Panc1 (cell line): ENCODE data around the gene AIF1. TPM values are rescaled to one million over a fixed set of nuclear protein-coding genes. Genes with fewer than 3 reads are reported as not detected.
"Not testable (repeated sequence)": the region's sequence is repeated elsewhere in the genome, so short reads cannot be mapped to it uniquely, and the experiment has no call there.

Experiments used
- ATAC-seq: fragments of 200-7000 bp; cut with Tn5 transposase; 2 replicates; pipeline ENCODE4 v1.9.1; 2020; ENCODE audit warnings: mild to moderate bottlenecking, moderate library complexity
- BruUV-seq: library from RNA; stranded (reverse); fragments of 400-500 nt; replicated peaks from 2 replicates; lab custom pipeline; 2021; lab: Mats Ljungman, UMichigan
- CTCF ChIA-PET: fragments of 300-600 bp; sonication (Branson Sonifier 250); formaldehyde crosslinking; loops from one replicate; lab custom pipeline; 2022; ENCODE audit warnings: antibody characterized with exemption; lab: Charles Lee
- POLR2A ChIA-PET: fragments of 300-600 bp; sonication (Branson Sonifier 250); formaldehyde crosslinking; loops from one replicate; lab custom pipeline; 2022; ENCODE audit warnings: antibody characterized with exemption; lab: Charles Lee
- DNase-seq: peaks from one replicate; pipeline ENCODE4 v3.0.0-alpha.2; 2010; ENCODE audit warnings: low read depth, low spot score
- H3K27ac ChIP-seq: 2 replicates; pipeline ENCODE4 v1.5.1; 2011; ENCODE audit warnings: mild to moderate bottlenecking, low read length, inconsistent platforms
- H3K27me3 ChIP-seq: fragments of 200-500 bp; sonication (Bioruptor generic); 2 replicates; pipeline ENCODE4 v1.6.0; 2014; ENCODE audit warnings: low read length, inconsistent platforms; ENCODE audit not compliant: control insufficient read depth, insufficient read depth
- H3K36me3 ChIP-seq: fragments of 200-500 bp; sonication (Bioruptor generic); 2 replicates; pipeline ENCODE4 v1.5.1; 2014; ENCODE audit warnings: inconsistent platforms, mild to moderate bottlenecking, low read length, moderate library complexity; ENCODE audit not compliant: control insufficient read depth, insufficient read depth
- H3K4me1 ChIP-seq: 2 replicates; pipeline ENCODE4 v1.5.1; 2011; ENCODE audit warnings: inconsistent platforms, mild to moderate bottlenecking, low read length, moderate library complexity; ENCODE audit not compliant: control insufficient read depth, insufficient read depth
- H3K4me3 ChIP-seq, 2 experiments: 2 replicates each; pipeline ENCODE4 v1.5.1; 2011 to 2012; ENCODE audit warnings: low read depth in 2 of 2, low read length in 2 of 2, mild to moderate bottlenecking in 2 of 2, inconsistent platforms in 1 of 2, moderate library complexity in 1 of 2
- H3K9me3 ChIP-seq: fragments of 200-500 bp; sonication (Bioruptor generic); 2 replicates; pipeline ENCODE4 v1.5.1; 2014; ENCODE audit warnings: low read depth, mild to moderate bottlenecking, inconsistent platforms, low read length, moderate library complexity; ENCODE audit not compliant: control insufficient read depth, insufficient read depth
- CTCF ChIP-seq: fragments of 450-650 bp; IDR thresholded peaks from 2 replicates; pipeline ENCODE4 v1.5.1; 2017; ENCODE audit warnings: mild to moderate bottlenecking
- POLR2AphosphoS5 ChIP-seq: IDR thresholded peaks from 2 replicates; pipeline ENCODE4 v1.6.1; 2012; ENCODE audit warnings: mild to moderate bottlenecking, low read depth, low read length, moderate library complexity
- SIN3A ChIP-seq: IDR thresholded peaks from 2 replicates; pipeline ENCODE4 v1.6.1; 2012; ENCODE audit warnings: low read depth, mild to moderate bottlenecking, low read length, moderate library complexity, borderline replicate concordance; ENCODE audit not compliant: insufficient read depth
- TCF7L2 ChIP-seq: IDR thresholded peaks from 2 replicates; pipeline ENCODE4 v1.6.1; 2011; ENCODE audit warnings: mild to moderate bottlenecking, low read depth, low read length, inconsistent platforms
- in situ Hi-C: cut with HindIII; loops from 2 replicates; pipeline ENCODE4 v1.10.0; 2016; ENCODE audit warnings: low sequenced_read_pairs, low pct_unique_long_range_greater_than_20kb
- intact Hi-C: fragments of 100-400 bp; cut with micrococcal nuclease; formaldehyde crosslinking; loops from one replicate; pipeline ENCODE4 v1.10.0; 2022; ENCODE audit not compliant: unreplicated experiment
- total RNA-seq: library from RNA; stranded (reverse); gene quantifications from one replicate; pipeline ENCODE4 v1.2.1, GENCODE V29; 2021; ENCODE audit not compliant: unreplicated experiment
- TF ChIP-seq, protein P1 (sequence below), 2 experiments: IDR thresholded peaks; 2 replicates each; pipeline ENCODE4 v1.6.1; 2011 to 2012; ENCODE audit warnings: low read depth in 2 of 2, control low read depth in 1 of 2, low read length in 1 of 2, mild to moderate bottlenecking in 1 of 2, moderate library complexity in 1 of 2; ENCODE audit not compliant: insufficient read depth in 1 of 2

The AIF1 gene
- total RNA-seq, 1 experiment from 2014 or later, result 0.44 TPM

- no peaks in the 10 kb centered on the region for H3K36me3 ChIP-seq
- TF ChIP-seq SIN3A, result no peak
- TF ChIP-seq, protein P1, sequence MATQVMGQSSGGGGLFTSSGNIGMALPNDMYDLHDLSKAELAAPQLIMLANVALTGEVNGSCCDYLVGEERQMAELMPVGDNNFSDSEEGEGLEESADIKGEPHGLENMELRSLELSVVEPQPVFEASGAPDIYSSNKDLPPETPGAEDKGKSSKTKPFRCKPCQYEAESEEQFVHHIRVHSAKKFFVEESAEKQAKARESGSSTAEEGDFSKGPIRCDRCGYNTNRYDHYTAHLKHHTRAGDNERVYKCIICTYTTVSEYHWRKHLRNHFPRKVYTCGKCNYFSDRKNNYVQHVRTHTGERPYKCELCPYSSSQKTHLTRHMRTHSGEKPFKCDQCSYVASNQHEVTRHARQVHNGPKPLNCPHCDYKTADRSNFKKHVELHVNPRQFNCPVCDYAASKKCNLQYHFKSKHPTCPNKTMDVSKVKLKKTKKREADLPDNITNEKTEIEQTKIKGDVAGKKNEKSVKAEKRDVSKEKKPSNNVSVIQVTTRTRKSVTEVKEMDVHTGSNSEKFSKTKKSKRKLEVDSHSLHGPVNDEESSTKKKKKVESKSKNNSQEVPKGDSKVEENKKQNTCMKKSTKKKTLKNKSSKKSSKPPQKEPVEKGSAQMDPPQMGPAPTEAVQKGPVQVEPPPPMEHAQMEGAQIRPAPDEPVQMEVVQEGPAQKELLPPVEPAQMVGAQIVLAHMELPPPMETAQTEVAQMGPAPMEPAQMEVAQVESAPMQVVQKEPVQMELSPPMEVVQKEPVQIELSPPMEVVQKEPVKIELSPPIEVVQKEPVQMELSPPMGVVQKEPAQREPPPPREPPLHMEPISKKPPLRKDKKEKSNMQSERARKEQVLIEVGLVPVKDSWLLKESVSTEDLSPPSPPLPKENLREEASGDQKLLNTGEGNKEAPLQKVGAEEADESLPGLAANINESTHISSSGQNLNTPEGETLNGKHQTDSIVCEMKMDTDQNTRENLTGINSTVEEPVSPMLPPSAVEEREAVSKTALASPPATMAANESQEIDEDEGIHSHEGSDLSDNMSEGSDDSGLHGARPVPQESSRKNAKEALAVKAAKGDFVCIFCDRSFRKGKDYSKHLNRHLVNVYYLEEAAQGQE (IDR thresholded peaks at IDR 0.05; ENCODE audit: insufficient read depth in 1 of 2, low read depth in 2 of 2, low read length in 1 of 2), result no peak
- TF ChIP-seq POLR2AphosphoS5, result no peak
- TF ChIP-seq TCF7L2, result no peak
- no peak for TF ChIP-seq CTCF
- in situ Hi-C loops (no loop called here), intact Hi-C loops (no loop called here)
- H3K4me1 ChIP-seq, result no peaks in the 10 kb centered on the region
- H3K4me3 ChIP-seq, result no peak overlapping the region
- no peak overlapping the region for H3K27ac ChIP-seq
- POLR2A ChIA-PET, result no interaction called here
- no peak for DNase-seq
- CTCF ChIA-PET, result no interaction called here
- ATAC-seq, result 0 out of 2 replicates have a peak, but pooled peaks have one; percentile 24
- no peaks in the 10 kb centered on the region for H3K9me3 ChIP-seq
- H3K27me3 ChIP-seq, result no peaks in the 10 kb centered on the region
- no TSS peak for BruUV-seq
Measured at GRCh38 chr6:31588871-31589650, 26.0 kb upstream of the AIF1 start.

DNA sequence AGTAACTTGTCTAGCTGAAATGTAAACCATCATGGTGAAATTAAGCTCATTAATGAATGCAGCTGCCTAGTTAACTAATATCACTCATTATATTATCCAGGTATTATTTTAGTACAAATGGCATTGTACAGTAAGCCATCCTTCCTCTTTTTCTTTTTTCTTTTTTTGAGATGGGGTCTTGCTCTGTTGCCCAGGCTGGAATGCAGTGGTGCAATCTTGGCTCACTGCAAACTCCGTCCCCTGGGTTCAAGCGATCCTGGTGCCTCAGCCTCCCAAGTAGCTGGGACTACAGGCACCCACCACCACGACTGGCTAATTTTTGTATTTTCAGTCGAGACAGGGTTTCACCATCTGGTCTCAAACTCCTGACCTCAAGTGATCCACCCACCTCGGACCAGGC lies 24.3 kb upstream of the AIF1 start:
- H3K36me3 ChIP-seq, DNase-seq, H3K27ac ChIP-seq, H3K4me3 ChIP-seq, H3K27me3 ChIP-seq, intact Hi-C loops, H3K4me1 ChIP-seq, ATAC-seq, BruUV-seq, H3K9me3 ChIP-seq, in situ Hi-C loops: not testable (repeated sequence)
- ChIA-PET CTCF (interaction anchor here (0.9 kb wide), 1 partner anchor 40 kb away, joined by 3 read pairs; no protein-coding TSS in a partner anchor), POLR2A (interaction anchor here (0.6 kb wide), 2 partner anchors 18 to 43 kb away, joined by 4 to 8 read pairs; partner anchors contain the start of gene NFKBIL1)

DNA sequence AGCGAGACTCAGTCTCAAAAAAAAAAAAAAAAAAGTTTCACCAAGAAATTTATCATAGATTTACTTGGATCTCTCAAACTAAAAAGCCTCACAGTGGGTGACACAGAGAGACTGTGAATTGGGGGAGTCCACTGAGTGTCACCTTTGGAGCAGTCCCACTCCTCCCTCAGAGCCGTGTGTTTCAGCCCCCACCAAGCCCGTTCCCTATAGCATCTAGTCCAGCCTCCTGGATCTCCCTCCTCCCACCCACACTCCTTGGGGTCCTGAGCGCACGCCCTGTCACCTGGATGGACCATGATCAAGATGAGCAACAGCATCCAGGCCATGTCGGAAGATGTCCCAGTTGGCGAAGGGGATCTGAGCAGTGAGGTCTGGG lies 22.6 kb upstream of the AIF1 start:
- Histone ChIP-seq H3K36me3 (no peaks in the 10 kb centered on the region), H3K4me3 (no peak overlapping the region), H3K4me1 (no peaks in the 10 kb centered on the region), H3K9me3 (no peaks in the 10 kb centered on the region), H3K27me3 (no peaks in the 10 kb centered on the region), H3K27ac (no peak overlapping the region)
- TF ChIP-seq TCF7L2 (no peak), CTCF (no peak), SIN3A (no peak), POLR2AphosphoS5 (no peak)
- TF ChIP-seq, protein P1 (IDR thresholded peaks at IDR 0.05; ENCODE audit: insufficient read depth in 1 of 2, low read depth in 2 of 2, low read length in 1 of 2), result no peak
- intact Hi-C loops (no loop called here), in situ Hi-C loops (no loop called here)
- DNase-seq (no peak), ATAC-seq (no peak)
- BruUV-seq, result no TSS peak
- ChIA-PET CTCF (interaction anchor here (1.5 kb wide), 1 partner anchor 12 kb away, joined by 14 read pairs; no protein-coding TSS in a partner anchor), POLR2A (interaction anchor here (0.6 kb wide), 2 partner anchors 51 to 71 kb away, joined by 7 read pairs; no protein-coding TSS in a partner anchor)
